Loucy (cell line): ENCODE data around the gene ADARB2.

Source experiments
- CTCF ChIP-seq: fragments of 200-600 bp; sonication (generic); conservative IDR thresholded peaks from 2 replicates; pipeline ENCODE4 v1.5.1; 2014; ENCODE audit warnings: mild to moderate bottlenecking, antibody characterized with exemption, low read length
- EZH2phosphoT487 ChIP-seq: fragments of 200-600 bp; IDR thresholded peaks from 2 replicates; pipeline ENCODE4 v1.6.1; 2018; ENCODE audit warnings: antibody characterized with exemption, mild to moderate bottlenecking, moderate library complexity, borderline replicate concordance

- TF ChIP-seq CTCF (no peak), EZH2phosphoT487 (no peak)
Measured at GRCh38 chr10:1425879-1426278, 311.4 kb downstream of the ADARB2 start.
